Tongue (tissue), 2 donors: ENCODE measurements around the gene CAD. TPM values are rescaled to one million over a fixed set of nuclear protein-coding genes. Genes with fewer than 3 reads are reported as not detected.

ENCODE experiments used
- DNase-seq: peaks from one replicate; pipeline ENCODE4 v3.0.0-alpha.2; 2015
- total RNA-seq: library from RNA; depleted of rRNA; stranded (reverse); fragments of >200 nt; gene quantifications from one replicate; pipeline ENCODE4 v1.2.3, GENCODE V29; 2014

CAD gene
- total RNA-seq, 1 donor from 2014 or later, result 33.7 TPM

- peak; percentile 75 for DNase-seq
Measured at GRCh38 chr2:27281855-27282559, 64.8 kb downstream of the CAD start, which contains the start of gene TRIM54. TRIM54 (plus strand) TSS chr2:27282429; CDS start chr2:27282732, 303 bp downstream.

DNA sequence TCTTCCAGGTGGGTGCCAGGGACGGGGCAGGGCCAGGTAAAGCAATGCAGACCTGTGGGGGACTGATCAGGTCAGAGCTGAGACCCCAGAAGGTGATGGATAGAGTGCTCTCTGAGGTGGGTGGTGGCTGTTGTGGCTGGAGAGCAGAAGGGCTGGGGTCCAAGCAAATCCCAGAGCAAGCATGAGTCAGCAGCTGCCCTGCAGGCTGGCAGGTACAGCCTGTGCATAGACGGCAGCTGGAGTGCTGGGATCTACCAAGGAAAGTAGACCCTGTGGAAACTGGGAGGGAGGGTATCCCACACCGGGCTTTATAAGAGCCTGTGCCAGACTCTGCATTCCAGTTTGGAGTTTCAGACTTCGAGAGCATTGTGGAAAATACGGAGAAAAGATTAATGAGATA is 65.7 kb downstream of the CAD start:
- peak; percentile 32 for DNase-seq

- no peak for DNase-seq
Measured at GRCh38 chr2:27284996-27285395, 67.8 kb downstream of the CAD start.

- DNase-seq, result no peak
Measured at GRCh38 chr2:27285481-27285880, 68.3 kb downstream of the CAD start.

DNA sequence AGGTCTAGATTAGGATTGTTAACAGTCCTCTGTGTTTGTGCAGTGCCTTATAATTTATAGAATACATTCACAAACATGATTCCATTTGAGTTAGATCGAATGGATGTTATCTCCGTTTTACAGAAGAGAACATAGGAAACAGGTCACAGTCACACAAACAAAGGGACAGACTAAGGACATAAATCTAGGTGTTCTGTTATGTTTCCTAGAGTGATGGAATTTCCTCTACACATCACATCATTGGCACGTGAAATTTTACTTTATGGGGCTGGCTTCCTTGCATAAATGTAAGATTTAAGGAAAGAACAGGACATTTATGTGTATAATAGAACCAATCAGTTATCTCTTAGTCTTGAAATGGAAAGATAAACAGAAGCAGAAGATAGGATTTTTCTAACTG is 71.4 kb downstream of the CAD start:
- no peak for DNase-seq

DNA sequence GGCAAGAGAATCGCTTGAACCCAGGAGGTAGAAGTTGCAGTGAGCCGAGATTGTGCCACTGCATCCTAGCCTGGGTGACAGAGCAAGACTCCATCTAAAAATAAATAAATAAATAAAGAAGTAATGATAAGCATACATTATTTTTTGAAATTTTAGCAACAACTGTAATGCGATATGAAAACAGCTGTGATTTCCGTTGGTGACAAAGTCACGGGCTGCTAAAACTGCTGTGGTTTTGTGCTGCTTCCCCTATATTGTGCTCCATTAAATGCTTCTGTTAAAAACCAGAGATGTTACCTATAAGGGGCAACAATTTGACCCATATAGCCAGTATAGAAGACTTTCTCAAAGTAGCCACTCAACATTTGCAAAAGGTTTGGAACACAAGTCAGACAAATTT is 73.4 kb downstream of the CAD start:
- DNase-seq, result no peak

- DNase-seq, result no peak
Measured at GRCh38 chr2:27291865-27292264, 74.7 kb downstream of the CAD start.

Other genes with a start within 250 kb of the CAD start
- 4.0 TPM for gene MAPRE3, start 246.7 kb upstream of the CAD start, total RNA-seq
- 21.0 TPM for gene TMEM214, start 184.4 kb upstream of the CAD start, total RNA-seq
- gene AGBL5, start 165.7 kb upstream of the CAD start, total RNA-seq, result 8.9 TPM
- 209 TPM for gene OST4, start 145.7 kb upstream of the CAD start, total RNA-seq
- 82.0 TPM for gene EMILIN1, start 138.8 kb upstream of the CAD start, total RNA-seq
- gene KHK, start 130.6 kb upstream of the CAD start, total RNA-seq, result 1.6 TPM
- 1.6 TPM for gene CGREF1, start 98.2 kb upstream of the CAD start, total RNA-seq
- gene ABHD1, start 93.6 kb upstream of the CAD start, total RNA-seq, result 1.3 TPM
- gene PREB, start 82.7 kb upstream of the CAD start, total RNA-seq, result 52.6 TPM
- gene PRR30, start 78.0 kb upstream of the CAD start, total RNA-seq, result not detected
- gene TCF23, start 68.4 kb upstream of the CAD start, total RNA-seq, result not detected
- gene ATRAID, start 5.3 kb upstream of the CAD start, total RNA-seq, result 114 TPM
- 26.1 TPM for gene SLC5A6, start 5.1 kb upstream of the CAD start, total RNA-seq
- not detected for gene SLC30A3, start 45.7 kb downstream of the CAD start, total RNA-seq
- gene DNAJC5G, start 58.1 kb downstream of the CAD start, total RNA-seq, result not detected
- 40.5 TPM for gene TRIM54, start 65.1 kb downstream of the CAD start, total RNA-seq
- not detected for gene UCN, start 91.1 kb downstream of the CAD start, total RNA-seq
- 34.6 TPM for gene MPV17, start 105.7 kb downstream of the CAD start, total RNA-seq
- 30.3 TPM for gene GTF3C2, start 139.4 kb downstream of the CAD start, total RNA-seq
- 21.2 TPM for gene EIF2B4, start 153.0 kb downstream of the CAD start, total RNA-seq
- gene SNX17, start 153.2 kb downstream of the CAD start, total RNA-seq, result 80.9 TPM
- gene ZNF513, start 163.4 kb downstream of the CAD start, total RNA-seq, result 9.4 TPM
- gene PPM1G, start 192.2 kb downstream of the CAD start, total RNA-seq, result 41.3 TPM
- gene NRBP1, start 211.3 kb downstream of the CAD start, total RNA-seq, result 93.0 TPM
- gene KRTCAP3, start 225.0 kb downstream of the CAD start, total RNA-seq, result 6.2 TPM